Stimulated activated CD4-positive, alpha-beta T cell treated with anti-CD3 and anti-CD28 coated beads, Interleukin-12 subunit alpha, Interleukin-12 subunit beta, amount 100 ng/mL, for 48 hours (primary cell): Measurements from ENCODE around the gene SORT1.
"Not testable (repeated sequence)": the region's sequence is repeated elsewhere in the genome, so short reads cannot be mapped to it uniquely, and the experiment has no call there.

Experiments used
- DNase-seq, 3 donors: peaks; one replicate each; pipeline ENCODE4 v3.0.0-alpha.2; 2020; ENCODE audit warnings: low read depth in 2 of 3, low spot score in 1 of 3

The SORT1 gene

GRCh38 chr1:109341944-109342930, 55.5 kb downstream of the SORT1 start:
- DNase-seq: no peak

GRCh38 chr1:109338608-109339007, 59.1 kb downstream of the SORT1 start:
- DNase-seq: no peak

- no peak for DNase-seq
Observed at GRCh38 chr1:109338091-109338490, 59.6 kb downstream of the SORT1 start.

- DNase-seq: no peak
Observed at GRCh38 chr1:109335091-109335490, 62.6 kb downstream of the SORT1 start.

- no peak for DNase-seq
Observed at GRCh38 chr1:109331113-109331512, 66.6 kb downstream of the SORT1 start.

GRCh38 chr1:109327285-109327684, 70.4 kb downstream of the SORT1 start:
- no peak for DNase-seq

- no peak for DNase-seq
Observed at GRCh38 chr1:109322974-109323373, 74.7 kb downstream of the SORT1 start.

GRCh38 chr1:109319114-109319513, 78.6 kb downstream of the SORT1 start:
- no peak for DNase-seq

GRCh38 chr1:109316506-109316905, 81.2 kb downstream of the SORT1 start:
- no peak for DNase-seq

- no peak for DNase-seq
Observed at GRCh38 chr1:109315288-109315687, 82.4 kb downstream of the SORT1 start.

GRCh38 chr1:109314795-109315194, 82.9 kb downstream of the SORT1 start:
- no peak for DNase-seq

GRCh38 chr1:109312978-109313775, 84.5 kb downstream of the SORT1 start:
- DNase-seq: no peak

- no peak for DNase-seq
Observed at GRCh38 chr1:109312246-109312645, 85.5 kb downstream of the SORT1 start.

- no peak for DNase-seq
Observed at GRCh38 chr1:109309347-109309746, 88.4 kb downstream of the SORT1 start.

- no peak for DNase-seq
Observed at GRCh38 chr1:109307274-109308021, 90.3 kb downstream of the SORT1 start.

- no peak for DNase-seq
Observed at GRCh38 chr1:109306832-109307273, 90.9 kb downstream of the SORT1 start, which contains the start of gene MYBPHL. TSS of gene MYBPHL (minus strand) at chr1:109307011. CDS start at chr1:109306991, 20 bp downstream.

- not testable (repeated sequence) for DNase-seq
Observed at GRCh38 chr1:109305991-109306390, 91.7 kb downstream of the SORT1 start.

GRCh38 chr1:109304226-109304920, 93.3 kb downstream of the SORT1 start:
- DNase-seq: no peak

- DNase-seq: no peak
Observed at GRCh38 chr1:109301874-109302273, 95.8 kb downstream of the SORT1 start.

- no peak for DNase-seq
Observed at GRCh38 chr1:109300650-109301151, 97.0 kb downstream of the SORT1 start.
